DND-41 (cell line): ENCODE data around the gene UBE2QL1.

Experiments used
- ATAC-seq: fragments of 200-7000 bp; cut with Tn5 transposase; 3 replicates; pipeline ENCODE4 v1.9.1; 2021; ENCODE audit warnings: low read depth; ENCODE audit not compliant: insufficient read depth
- DNase-seq: peaks from one replicate; pipeline ENCODE4 v3.0.0-alpha.2; 2020
- H2AFZ ChIP-seq: 2 replicates; pipeline ENCODE4 v1.6.0; 2012; ENCODE audit warnings: low read depth, low read length
- H3K27ac ChIP-seq: 2 replicates; pipeline ENCODE4 v1.5.1; 2012; ENCODE audit warnings: low read length, inconsistent platforms
- H3K27me3 ChIP-seq: fragments of 200-600 bp; sonication (generic); 2 replicates; pipeline ENCODE4 v1.6.0; 2012; ENCODE audit warnings: low read length, mild to moderate bottlenecking, inconsistent platforms; ENCODE audit not compliant: insufficient read depth, poor library complexity
- H3K36me3 ChIP-seq: 2 replicates; pipeline ENCODE4 v1.5.1; 2012; ENCODE audit warnings: low read length, inconsistent platforms; ENCODE audit not compliant: insufficient read depth
- H3K4me1 ChIP-seq: 2 replicates; pipeline ENCODE4 v1.5.1; 2012; ENCODE audit warnings: mild to moderate bottlenecking, low read length; ENCODE audit not compliant: insufficient read depth
- H3K4me2 ChIP-seq: 2 replicates; pipeline ENCODE4 v1.6.0; 2012; ENCODE audit warnings: mild to moderate bottlenecking, moderate library complexity, low read length, inconsistent platforms; ENCODE audit not compliant: insufficient read depth
- H3K4me3 ChIP-seq, 2 experiments: fragments of 200-600 bp in 1 of 2; shearing (Covaris generic) in 1 of 2; 2 replicates each; pipeline ENCODE4 v1.5.1; 2012 to 2016; ENCODE audit warnings: inconsistent platforms in 2 of 2, low read length in 2 of 2, mild to moderate bottlenecking in 2 of 2, low read depth in 1 of 2, moderate library complexity in 1 of 2
- H3K79me2 ChIP-seq: 2 replicates; pipeline ENCODE4 v1.6.0; 2012; ENCODE audit warnings: low read length, inconsistent platforms; ENCODE audit not compliant: insufficient read depth
- H3K9ac ChIP-seq: 2 replicates; pipeline ENCODE4 v1.6.0; 2012; ENCODE audit warnings: low read depth, mild to moderate bottlenecking, inconsistent platforms, low read length, moderate library complexity
- H3K9me3 ChIP-seq: 2 replicates; pipeline ENCODE4 v1.5.1; 2012; ENCODE audit warnings: low read length, moderate library complexity, mild to moderate bottlenecking, inconsistent platforms; ENCODE audit not compliant: insufficient read depth, severe bottlenecking
- H4K20me1 ChIP-seq: 2 replicates; pipeline ENCODE4 v1.6.0; 2012; ENCODE audit warnings: low read length; ENCODE audit not compliant: insufficient read depth
- CTCF ChIP-seq: IDR thresholded peaks from 2 replicates; pipeline ENCODE4 v1.5.1; 2012; ENCODE audit warnings: borderline replicate concordance, low read length, moderate library complexity, mild to moderate bottlenecking; ENCODE audit not compliant: poor library complexity, severe bottlenecking; ENCODE audit errors: extremely low read depth
- EZH2 ChIP-seq: IDR thresholded peaks from 3 replicates; pipeline ENCODE4 v1.6.1; 2012; ENCODE audit warnings: borderline replicate concordance, low read depth, mild to moderate bottlenecking, moderate library complexity, low read length, inconsistent platforms; ENCODE audit not compliant: severe bottlenecking

UBE2QL1 gene

GRCh38 chr5:6470672-6471071, 22.0 kb downstream of the UBE2QL1 start:
- Histone ChIP-seq H3K4me3 (no peak overlapping the region), H2AFZ (no peak overlapping the region), H3K4me1 (no peaks in the 10 kb centered on the region), H3K27ac (no peak overlapping the region), H3K36me3 (no peaks in the 10 kb centered on the region), H3K27me3 (no peaks in the 10 kb centered on the region), H3K4me2 (no peak overlapping the region), H3K9ac (no peak overlapping the region), H4K20me1 (no peaks in the 10 kb centered on the region), H3K79me2 (no peaks in the 10 kb centered on the region), H3K9me3 (no peaks in the 10 kb centered on the region)
- ATAC-seq (no peak), DNase-seq (no peak)
- TF ChIP-seq CTCF (no peak), EZH2 (no peak)

DNA sequence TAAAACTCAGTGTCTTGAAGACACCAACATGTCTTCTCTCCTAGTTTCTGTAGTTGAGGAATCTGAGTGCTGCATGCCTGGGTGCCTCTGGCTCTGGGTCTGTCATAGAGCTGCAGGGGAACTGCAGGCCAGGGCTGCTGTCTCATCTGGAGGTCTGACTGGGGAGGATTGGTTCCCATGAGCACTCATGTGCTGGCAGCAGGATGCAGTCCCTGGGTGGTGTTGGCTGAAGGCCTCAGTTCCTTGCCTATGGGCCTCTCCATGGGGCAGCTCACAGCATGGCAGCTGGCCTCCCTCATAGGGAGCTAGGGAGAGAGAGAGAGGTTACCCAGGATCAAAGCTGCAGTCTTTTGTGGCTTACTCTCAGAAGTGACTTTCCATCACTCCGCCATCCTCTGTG, 22.6 kb downstream of the UBE2QL1 start:
- Histone ChIP-seq H3K9ac (no peak overlapping the region), H3K79me2 (no peaks in the 10 kb centered on the region), H3K9me3 (no peaks in the 10 kb centered on the region), H3K4me2 (no peak overlapping the region), H3K36me3 (no peaks in the 10 kb centered on the region), H3K27ac (no peak overlapping the region), H3K4me3 (no peak overlapping the region), H3K27me3 (no peaks in the 10 kb centered on the region), H2AFZ (no peak overlapping the region), H3K4me1 (no peaks in the 10 kb centered on the region), H4K20me1 (no peaks in the 10 kb centered on the region)
- ATAC-seq (no peak), DNase-seq (no peak)
- TF ChIP-seq EZH2, result no peak
- no peak for TF ChIP-seq CTCF

DNA sequence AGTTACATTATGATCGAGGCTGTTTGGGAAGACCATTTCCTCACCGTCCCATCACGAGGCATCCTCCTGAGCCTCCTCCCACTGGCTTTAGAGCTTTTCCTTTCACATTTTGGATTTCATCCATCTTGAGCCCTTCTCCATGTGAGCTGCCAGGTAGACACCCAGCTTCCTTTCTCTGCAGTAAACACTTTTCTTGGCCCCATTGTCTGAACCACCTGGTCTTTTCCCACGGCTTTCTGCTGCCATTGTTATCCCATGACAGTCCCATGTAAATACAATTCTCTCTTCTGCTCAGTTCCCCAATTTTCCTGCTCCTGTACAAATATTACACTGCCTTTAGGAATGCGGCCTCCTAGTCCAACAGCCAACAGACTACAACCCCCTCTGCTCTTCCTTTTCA, 24.1 kb downstream of the UBE2QL1 start:
- no peak for ATAC-seq
- H4K20me1 ChIP-seq, result no peaks in the 10 kb centered on the region
- H3K27me3 ChIP-seq, result no peaks in the 10 kb centered on the region
- H3K79me2 ChIP-seq, result no peaks in the 10 kb centered on the region
- H3K4me1 ChIP-seq, result no peaks in the 10 kb centered on the region
- H3K27ac ChIP-seq, result no peak overlapping the region
- TF ChIP-seq CTCF (no peak), EZH2 (no peak)
- no peak for DNase-seq
- no peak overlapping the region for H3K4me3 ChIP-seq
- H3K4me2 ChIP-seq, result no peak overlapping the region
- H3K9me3 ChIP-seq, result no peaks in the 10 kb centered on the region
- H3K36me3 ChIP-seq, result no peaks in the 10 kb centered on the region
- H2AFZ ChIP-seq, result no peak overlapping the region
- no peak overlapping the region for H3K9ac ChIP-seq

DNA sequence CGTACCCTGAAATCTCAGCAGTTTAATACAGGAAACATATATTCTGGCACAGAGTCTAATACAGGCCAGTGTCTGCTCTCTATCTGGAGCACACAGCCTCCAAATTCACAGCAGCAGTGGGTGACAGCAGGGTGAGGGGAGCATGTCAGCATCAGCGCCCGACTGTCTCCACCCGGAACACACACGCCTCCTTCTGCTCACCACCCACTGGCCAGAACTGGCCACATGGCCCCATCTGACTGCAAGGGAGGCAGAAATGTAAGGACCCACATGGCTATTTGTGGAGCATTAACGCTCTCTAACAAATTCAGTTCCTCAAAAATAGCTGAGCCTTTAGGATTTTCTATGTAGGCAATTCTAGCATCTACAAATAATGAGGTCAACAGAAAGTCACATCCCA, 24.6 kb downstream of the UBE2QL1 start:
- H3K4me3 ChIP-seq, result no peak overlapping the region

More for the DNA sequence above, 24.6 kb downstream of the UBE2QL1 start:
- Histone ChIP-seq H3K4me2 (no peak overlapping the region), H3K27me3 (no peaks in the 10 kb centered on the region), H3K9ac (no peak overlapping the region), H3K4me1 (no peaks in the 10 kb centered on the region), H3K36me3 (no peaks in the 10 kb centered on the region), H4K20me1 (no peaks in the 10 kb centered on the region), H2AFZ (no peak overlapping the region), H3K27ac (no peak overlapping the region), H3K79me2 (no peaks in the 10 kb centered on the region), H3K9me3 (no peaks in the 10 kb centered on the region)
- DNase-seq, result no peak
- TF ChIP-seq CTCF (no peak), EZH2 (no peak)
- ATAC-seq, result no peak
